ENCODE data around the gene TNFRSF12A. TPM values are rescaled to one million over a fixed set of nuclear protein-coding genes. Genes with fewer than 3 reads are reported as not detected.
A peak's percentile ranks its signal among the peaks of the same experiment; 100 is the strongest.

Gene TNFRSF12A
- total RNA-seq, 2 donors from 2014 or later: 9.7 to 11.9 TPM

- peaks cover 3% of the 10 kb centered on the region for H3K27me3 Mint-ChIP-seq
- no peak for ATAC-seq (replicated peaks)
- no peaks in the 10 kb centered on the region for H3K4me1 Mint-ChIP-seq
- no peaks in the 10 kb centered on the region for H3K9me3 Mint-ChIP-seq
- no peak overlapping the region for H3K27ac Mint-ChIP-seq
- H3K36me3 Mint-ChIP-seq (ENCODE audit: low read depth): no peaks in the 10 kb centered on the region
- no peak overlapping the region for H3K4me3 Mint-ChIP-seq
Measured at GRCh38 chr16:2992383-2993081, 27.6 kb upstream of the TNFRSF12A start.

- Mint-ChIP-seq H3K4me3 (no peak overlapping the region), H3K9me3 (no peaks in the 10 kb centered on the region), H3K4me1 (no peaks in the 10 kb centered on the region), H3K27ac (no peak overlapping the region), H3K27me3 (peaks cover 3% of the 10 kb centered on the region), H3K36me3 (ENCODE audit: low read depth) (no peaks in the 10 kb centered on the region)
- no peak for ATAC-seq (replicated peaks)
Measured at GRCh38 chr16:2996298-2996697, 23.9 kb upstream of the TNFRSF12A start.

- no peaks in the 10 kb centered on the region for H3K36me3 Mint-ChIP-seq (ENCODE audit: low read depth)
- ATAC-seq (replicated peaks): no peak
- H3K27ac Mint-ChIP-seq: no peak overlapping the region
- no peak overlapping the region for H3K4me3 Mint-ChIP-seq
- no peaks in the 10 kb centered on the region for H3K9me3 Mint-ChIP-seq
- H3K27me3 Mint-ChIP-seq: peaks cover 3% of the 10 kb centered on the region
- no peaks in the 10 kb centered on the region for H3K4me1 Mint-ChIP-seq
Measured at GRCh38 chr16:2999929-3000328, 20.2 kb upstream of the TNFRSF12A start.

GRCh38 chr16:3000540-3000939 lies 19.6 kb upstream of the TNFRSF12A start:
- no peak for ATAC-seq (replicated peaks)
- Mint-ChIP-seq H3K4me3 (no peak overlapping the region), H3K9me3 (no peaks in the 10 kb centered on the region), H3K36me3 (ENCODE audit: low read depth) (no peaks in the 10 kb centered on the region), H3K27ac (no peak overlapping the region), H3K27me3 (peaks cover 3% of the 10 kb centered on the region), H3K4me1 (no peaks in the 10 kb centered on the region)

GRCh38 chr16:3001316-3001715 lies 18.9 kb upstream of the TNFRSF12A start:
- H3K4me3 Mint-ChIP-seq: no peak overlapping the region
- no peak for ATAC-seq (replicated peaks)
- no peaks in the 10 kb centered on the region for H3K4me1 Mint-ChIP-seq
- peaks cover 3% of the 10 kb centered on the region for H3K27me3 Mint-ChIP-seq
- no peak overlapping the region for H3K27ac Mint-ChIP-seq
- H3K36me3 Mint-ChIP-seq (ENCODE audit: low read depth): no peaks in the 10 kb centered on the region
- no peaks in the 10 kb centered on the region for H3K9me3 Mint-ChIP-seq

GRCh38 chr16:3003582-3004270 lies 16.4 kb upstream of the TNFRSF12A start:
- Mint-ChIP-seq H3K9me3 (no peaks in the 10 kb centered on the region), H3K36me3 (ENCODE audit: low read depth) (no peaks in the 10 kb centered on the region), H3K27ac (no peak overlapping the region), H3K27me3 (peaks cover 6% of the 10 kb centered on the region), H3K4me3 (peak overlapping the region; percentile 39), H3K4me1 (peaks cover 10% of the 10 kb centered on the region)
- ATAC-seq (replicated peaks): peak; percentile 100

GRCh38 chr16:3004319-3004718 lies 15.8 kb upstream of the TNFRSF12A start:
- no peaks in the 10 kb centered on the region for H3K36me3 Mint-ChIP-seq (ENCODE audit: low read depth)
- H3K27me3 Mint-ChIP-seq: peaks cover 6% of the 10 kb centered on the region
- H3K4me3 Mint-ChIP-seq: peak overlapping the region; percentile 39
- peaks cover 10% of the 10 kb centered on the region for H3K4me1 Mint-ChIP-seq
- ATAC-seq (replicated peaks): peak; percentile 11
- no peak overlapping the region for H3K27ac Mint-ChIP-seq
- no peaks in the 10 kb centered on the region for H3K9me3 Mint-ChIP-seq

GRCh38 chr16:3004781-3005284 lies 15.3 kb upstream of the TNFRSF12A start:
- Mint-ChIP-seq H3K36me3 (ENCODE audit: low read depth) (no peaks in the 10 kb centered on the region), H3K4me1 (peaks cover 10% of the 10 kb centered on the region), H3K27me3 (peaks cover 6% of the 10 kb centered on the region), H3K27ac (no peak overlapping the region), H3K9me3 (no peaks in the 10 kb centered on the region), H3K4me3 (peak overlapping the region; percentile 52)
- no peak for ATAC-seq (replicated peaks)

- ATAC-seq (replicated peaks): no peak
- Mint-ChIP-seq H3K4me1 (peaks cover 10% of the 10 kb centered on the region), H3K27ac (peak overlapping the region; percentile 69), H3K36me3 (ENCODE audit: low read depth) (no peaks in the 10 kb centered on the region), H3K27me3 (peaks cover 3% of the 10 kb centered on the region), H3K4me3 (peak overlapping the region; percentile 42), H3K9me3 (no peaks in the 10 kb centered on the region)
Measured at GRCh38 chr16:3007059-3007956, 12.9 kb upstream of the TNFRSF12A start.

- no peak for ATAC-seq (replicated peaks)
- peak overlapping the region; percentile 69 for H3K27ac Mint-ChIP-seq
Measured at GRCh38 chr16:3007957-3008689, 12.0 kb upstream of the TNFRSF12A start.

GRCh38 chr16:3008690-3009037 lies 11.5 kb upstream of the TNFRSF12A start:
- H3K4me1 Mint-ChIP-seq: peaks cover 10% of the 10 kb centered on the region
- no peaks in the 10 kb centered on the region for H3K36me3 Mint-ChIP-seq (ENCODE audit: low read depth)
- no peak for ATAC-seq (replicated peaks)
- H3K27ac Mint-ChIP-seq: no peak overlapping the region
- no peaks in the 10 kb centered on the region for H3K9me3 Mint-ChIP-seq
- H3K4me3 Mint-ChIP-seq: peak overlapping the region; percentile 42
- H3K27me3 Mint-ChIP-seq: peaks cover 3% of the 10 kb centered on the region

More at GRCh38 chr16:3007957-3008689, 12.0 kb upstream of the TNFRSF12A start:
- peak overlapping the region; percentile 42 for H3K4me3 Mint-ChIP-seq
- H3K27me3 Mint-ChIP-seq: peaks cover 3% of the 10 kb centered on the region
- H3K36me3 Mint-ChIP-seq (ENCODE audit: low read depth): no peaks in the 10 kb centered on the region
- no peaks in the 10 kb centered on the region for H3K9me3 Mint-ChIP-seq
- H3K4me1 Mint-ChIP-seq: peaks cover 10% of the 10 kb centered on the region

- H3K27me3 Mint-ChIP-seq: peaks cover 6% of the 10 kb centered on the region
- H3K9me3 Mint-ChIP-seq: no peaks in the 10 kb centered on the region
- no peak overlapping the region for H3K27ac Mint-ChIP-seq
- H3K4me3 Mint-ChIP-seq: no peak overlapping the region
- H3K36me3 Mint-ChIP-seq (ENCODE audit: low read depth): no peaks in the 10 kb centered on the region
- H3K4me1 Mint-ChIP-seq: peaks cover 10% of the 10 kb centered on the region
- no peak for ATAC-seq (replicated peaks)
Measured at GRCh38 chr16:3009568-3010390, 10.4 kb upstream of the TNFRSF12A start.

- Mint-ChIP-seq H3K27ac (no peak overlapping the region), H3K9me3 (no peaks in the 10 kb centered on the region), H3K4me1 (peaks cover 10% of the 10 kb centered on the region), H3K27me3 (peaks cover 6% of the 10 kb centered on the region), H3K4me3 (no peak overlapping the region), H3K36me3 (ENCODE audit: low read depth) (no peaks in the 10 kb centered on the region)
- no peak for ATAC-seq (replicated peaks)
Measured at GRCh38 chr16:3010510-3010909, 9.7 kb upstream of the TNFRSF12A start.
